Measurements from ENCODE around the gene SAP30. TPM values are rescaled to one million over a fixed set of nuclear protein-coding genes. Genes with fewer than 3 reads are reported as not detected.

SAP30 gene
- total RNA-seq, 1 donor from 2014 or later = 15.1 TPM

- DNase-seq = no peak
- intact Hi-C loops (cut with micrococcal nuclease) = no loop called here
- ATAC-seq = no peak
These were observed 35.3 kb downstream of the SAP30 start for GRCh38 chr4:173405840-173406606.

- intact Hi-C loops (cut with micrococcal nuclease) = no loop called here
- ATAC-seq (peak; percentile 79), DNase-seq (no peak)
These were observed 39.3 kb downstream of the SAP30 start for GRCh38 chr4:173410079-173410478.

- intact Hi-C loops (cut with micrococcal nuclease) = no loop called here
- ATAC-seq = peak; percentile 44
- no peak for DNase-seq
These were observed 40.4 kb downstream of the SAP30 start for GRCh38 chr4:173411106-173411693.

- intact Hi-C loops (cut with micrococcal nuclease) = no loop called here
- no peak for DNase-seq
- ATAC-seq = no peak
These were observed 42.3 kb downstream of the SAP30 start for GRCh38 chr4:173413036-173413435.

GRCh38 chr4:173414456-173414855 is 43.7 kb downstream of the SAP30 start:
- intact Hi-C loops (cut with micrococcal nuclease) = no loop called here
- ATAC-seq (no peak), DNase-seq (no peak)

GRCh38 chr4:173415092-173415491 is 44.3 kb downstream of the SAP30 start:
- no peak for DNase-seq
- peak; percentile 56 for ATAC-seq
- intact Hi-C loops (cut with micrococcal nuclease) = no loop called here

GRCh38 chr4:173415885-173416653 is 45.3 kb downstream of the SAP30 start:
- ATAC-seq (peak; percentile 71), DNase-seq (peak; percentile 65)
- intact Hi-C loops (cut with micrococcal nuclease) = loop anchor here (2.0 kb wide), 1 partner anchor 97 kb away; no protein-coding TSS in a partner anchor

GRCh38 chr4:173417833-173418232 is 47.1 kb downstream of the SAP30 start:
- intact Hi-C loops (cut with micrococcal nuclease) = loop anchor here (2.0 kb wide), 1 partner anchor 99 kb away; no protein-coding TSS in a partner anchor
- DNase-seq = no peak
- no peak for ATAC-seq

- no peak for ATAC-seq
- intact Hi-C loops (cut with micrococcal nuclease) = no loop called here
- DNase-seq = no peak
These were observed 47.9 kb downstream of the SAP30 start for GRCh38 chr4:173418639-173419038.

- intact Hi-C loops (cut with micrococcal nuclease) = loop anchor here (2.0 kb wide), 1 partner anchor 74 kb away; no protein-coding TSS in a partner anchor
- DNase-seq (no peak), ATAC-seq (peak; percentile 37)
These were observed 49.6 kb downstream of the SAP30 start for GRCh38 chr4:173420324-173420752.

GRCh38 chr4:173420801-173421200 is 50.0 kb downstream of the SAP30 start:
- ATAC-seq = no peak
- no peak for DNase-seq
- intact Hi-C loops (cut with micrococcal nuclease) = loop anchor here (2.0 kb wide), 1 partner anchor 74 kb away; no protein-coding TSS in a partner anchor

GRCh38 chr4:173424899-173425805 is 54.4 kb downstream of the SAP30 start:
- ATAC-seq = peak; percentile 51
- intact Hi-C loops (cut with micrococcal nuclease) = no loop called here
- no peak for DNase-seq

GRCh38 chr4:173426064-173426463 is 55.3 kb downstream of the SAP30 start:
- no peak for DNase-seq
- ATAC-seq = no peak
- intact Hi-C loops (cut with micrococcal nuclease) = no loop called here

Other genes with a start within 250 kb of the SAP30 start
- gene GALNT7, start 202.1 kb upstream of the SAP30 start, total RNA-seq = 4.6 TPM
- gene HMGB2, start 36.6 kb upstream of the SAP30 start, total RNA-seq = 38.8 TPM
- 0.35 TPM for gene SCRG1, start 28.2 kb downstream of the SAP30 start, total RNA-seq
- gene HAND2, start 159.3 kb downstream of the SAP30 start, total RNA-seq = 180 TPM

Data from left ventricle myocardium superior (tissue), 1 donor.